Activated T-helper 1 cell treated with anti-CD3 and anti-CD28 coated beads, Interleukin-2, amount 50 U/mL, for 16 hours (primary cell): Measurements from ENCODE around the gene DHX9.

ENCODE experiments used
- DNase-seq, 2 donors: peaks; one replicate each; pipeline ENCODE4 v3.0.0-alpha.2; 2020; ENCODE audit warnings: low read depth in 1 of 2, low spot score in 1 of 2

Gene DHX9

GRCh38 chr1:182839209-182840066 is at the start of gene DHX9:
Gene DHX9, plus strand, starts transcription at chr1:182839347. Its CDS starts 3,220 bp downstream, at chr1:182842567.
- peak; percentile 93 to 96 for DNase-seq

- no peak for DNase-seq
These were observed 47.6 kb upstream of the DHX9 start for GRCh38 chr1:182791281-182792179.

- DNase-seq, result no peak
These were observed 45.1 kb upstream of the DHX9 start for GRCh38 chr1:182794091-182794490.

- DNase-seq, result no peak
These were observed 44.4 kb upstream of the DHX9 start for GRCh38 chr1:182794676-182795201.

GRCh38 chr1:182795563-182796228 is 43.5 kb upstream of the DHX9 start:
- DNase-seq, result no peak

- no peak for DNase-seq
These were observed 36.9 kb upstream of the DHX9 start for GRCh38 chr1:182802006-182802803.

GRCh38 chr1:182803846-182804245 is 35.3 kb upstream of the DHX9 start:
- no peak for DNase-seq

GRCh38 chr1:182806015-182806678 is 33.0 kb upstream of the DHX9 start:
- DNase-seq, result no peak

GRCh38 chr1:182807907-182808306 is 31.2 kb upstream of the DHX9 start:
- DNase-seq, result no peak

- DNase-seq, result no peak
These were observed 29.7 kb upstream of the DHX9 start for GRCh38 chr1:182809414-182809957.

- no peak for DNase-seq
These were observed 27.0 kb upstream of the DHX9 start for GRCh38 chr1:182811975-182812722.

GRCh38 chr1:182816863-182817262 is 22.3 kb upstream of the DHX9 start:
- no peak for DNase-seq

GRCh38 chr1:182817802-182818201 is 21.3 kb upstream of the DHX9 start:
- no peak for DNase-seq

GRCh38 chr1:182823220-182823619 is 15.9 kb upstream of the DHX9 start:
- DNase-seq, result no peak

- no peak for DNase-seq
These were observed 12.3 kb upstream of the DHX9 start for GRCh38 chr1:182826892-182827291.

GRCh38 chr1:182829285-182829932 is 9.7 kb upstream of the DHX9 start:
- no peak for DNase-seq

- DNase-seq, result no peak
These were observed 5.9 kb upstream of the DHX9 start for GRCh38 chr1:182833271-182833670.

GRCh38 chr1:182834326-182834725 is 4.8 kb upstream of the DHX9 start:
- DNase-seq, result no peak
